Measurements from ENCODE around the gene TNFRSF25. TPM values are rescaled to one million over a fixed set of nuclear protein-coding genes. Genes with fewer than 3 reads are reported as not detected.

The TNFRSF25 gene
- total RNA-seq, 2 donors from 2014 or later: 9.5 to 48.2 TPM

- no peak overlapping the region for H3K4me3 ChIP-seq
- TF ChIP-seq CTCF (IDR thresholded peaks at IDR 0.05): no peak
- no peak overlapping the region for H3K27ac ChIP-seq
- peaks cover 32% of the 10 kb centered on the region for H3K36me3 ChIP-seq
- ATAC-seq (ENCODE audit: insufficient number of reproducible peaks, low FRiP score, low read depth) (no peak), DNase-seq (ENCODE audit: low spot score) (no peak)
- H3K9me3 ChIP-seq: no peaks in the 10 kb centered on the region
- no peaks in the 10 kb centered on the region for H3K27me3 ChIP-seq (replicated peaks; ENCODE audit: insufficient read depth)
- H3K4me1 ChIP-seq (ENCODE audit: control insufficient read depth in 1 of 2, low read depth in 2 of 2): no peaks in the 10 kb centered on the region
Measured at GRCh38 chr1:6467224-6467623, 1.3 kb upstream of the TNFRSF25 start.

GRCh38 chr1:6466751-6467150, 778 bp upstream of the TNFRSF25 start:
- ATAC-seq (ENCODE audit: insufficient number of reproducible peaks, low FRiP score, low read depth) (no peak), DNase-seq (ENCODE audit: low spot score) (no peak)
- Histone ChIP-seq H3K27ac (no peak overlapping the region), H3K9me3 (no peaks in the 10 kb centered on the region), H3K4me1 (ENCODE audit: control insufficient read depth in 1 of 2, low read depth in 2 of 2) (no peaks in the 10 kb centered on the region), H3K4me3 (no peak overlapping the region), H3K36me3 (peaks cover 34% of the 10 kb centered on the region), H3K27me3 (replicated peaks; ENCODE audit: insufficient read depth) (no peaks in the 10 kb centered on the region)
- no peak for TF ChIP-seq CTCF (IDR thresholded peaks at IDR 0.05)

GRCh38 chr1:6465461-6466005, 440 bp downstream of the TNFRSF25 start:
- TF ChIP-seq CTCF (IDR thresholded peaks at IDR 0.05): no peak
- H3K36me3 ChIP-seq: peaks cover 33% of the 10 kb centered on the region

GRCh38 chr1:6464915-6465314, 1.1 kb downstream of the TNFRSF25 start:
- Histone ChIP-seq H3K4me3 (no peak overlapping the region), H3K4me1 (ENCODE audit: control insufficient read depth in 1 of 2, low read depth in 2 of 2) (no peaks in the 10 kb centered on the region), H3K27me3 (replicated peaks; ENCODE audit: insufficient read depth) (no peaks in the 10 kb centered on the region), H3K36me3 (peaks cover 27% of the 10 kb centered on the region), H3K27ac (no peak overlapping the region), H3K9me3 (no peaks in the 10 kb centered on the region)
- DNase-seq (ENCODE audit: low spot score) (no peak), ATAC-seq (ENCODE audit: insufficient number of reproducible peaks, low FRiP score, low read depth) (no peak)
- no peak for TF ChIP-seq CTCF (IDR thresholded peaks at IDR 0.05)

More at GRCh38 chr1:6465461-6466005, 440 bp downstream of the TNFRSF25 start:
- H3K27me3 ChIP-seq (replicated peaks; ENCODE audit: insufficient read depth): no peaks in the 10 kb centered on the region
- no peak overlapping the region for H3K27ac ChIP-seq
- ATAC-seq (ENCODE audit: insufficient number of reproducible peaks, low FRiP score, low read depth) (no peak), DNase-seq (ENCODE audit: low spot score) (no peak)
- no peaks in the 10 kb centered on the region for H3K9me3 ChIP-seq
- peak overlapping the region; percentile 25 for H3K4me3 ChIP-seq
- no peaks in the 10 kb centered on the region for H3K4me1 ChIP-seq (ENCODE audit: control insufficient read depth in 1 of 2, low read depth in 2 of 2)

GRCh38 chr1:6464514-6464836, 1.5 kb downstream of the TNFRSF25 start:
- Histone ChIP-seq H3K27ac (no peak overlapping the region), H3K9me3 (no peaks in the 10 kb centered on the region), H3K4me1 (ENCODE audit: control insufficient read depth in 1 of 2, low read depth in 2 of 2) (no peaks in the 10 kb centered on the region), H3K27me3 (replicated peaks; ENCODE audit: insufficient read depth) (no peaks in the 10 kb centered on the region), H3K36me3 (peaks cover 22% of the 10 kb centered on the region), H3K4me3 (no peak overlapping the region)
- no peak for ATAC-seq (ENCODE audit: insufficient number of reproducible peaks, low FRiP score, low read depth)
- TF ChIP-seq CTCF (IDR thresholded peaks at IDR 0.05): no peak
- DNase-seq (ENCODE audit: low spot score): no peak
